ENCODE data around the gene KNCN. TPM values are rescaled to one million over a fixed set of nuclear protein-coding genes. Genes with fewer than 3 reads are reported as not detected.

Gene KNCN
- total RNA-seq, 1 donor from 2014 or later: not detected

DNA sequence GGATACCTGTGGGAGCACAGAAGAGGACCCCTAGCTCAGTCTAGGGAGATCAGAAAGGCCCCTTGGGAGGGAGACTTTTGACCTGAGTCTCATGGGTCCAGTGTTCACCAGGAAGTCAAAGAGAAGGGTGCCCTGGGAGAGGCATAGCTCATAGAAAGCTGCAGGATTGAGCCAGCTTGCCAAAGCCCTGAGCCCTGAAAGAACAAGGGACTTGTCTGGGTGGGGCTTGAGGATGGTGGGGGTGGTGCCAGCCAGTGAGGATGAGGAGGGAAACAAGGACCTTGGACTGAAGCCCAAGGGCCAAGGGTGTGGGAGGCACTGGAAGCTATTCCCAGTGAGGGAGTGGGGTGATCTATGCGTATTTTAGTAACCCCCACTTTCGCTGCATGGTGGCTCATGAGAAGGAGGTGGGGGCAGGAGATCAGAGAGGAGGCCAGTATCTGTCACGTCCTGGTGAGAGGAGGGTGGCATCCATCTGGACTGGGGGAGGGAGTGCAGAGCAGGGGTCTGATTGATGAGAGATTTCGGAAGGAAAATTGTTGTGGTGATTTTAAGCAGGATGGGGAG, 33.4 kb downstream of the KNCN start:
- H3K4me3 Mint-ChIP-seq: no peak overlapping the region
- H3K27me3 ChIP-seq: peaks cover 98% of the 10 kb centered on the region
- no peaks in the 10 kb centered on the region for H3K36me3 Mint-ChIP-seq
- no peak for DNase-seq (ENCODE audit: low spot score)
- H3K27me3 Mint-ChIP-seq (ENCODE audit: insufficient read depth, low read depth): peaks cover 45% of the 10 kb centered on the region
- no peaks in the 10 kb centered on the region for H3K9me3 ChIP-seq (ENCODE audit: low read depth)
- no peaks in the 10 kb centered on the region for H3K9me3 Mint-ChIP-seq
- no peak overlapping the region for H3K4me3 ChIP-seq
- no peak overlapping the region for H3K27ac ChIP-seq
- no peaks in the 10 kb centered on the region for H3K36me3 ChIP-seq
- no peak overlapping the region for H3K4me2 ChIP-seq
- H3F3A ChIP-seq (ENCODE audit: low read depth): peaks cover 37% of the 10 kb centered on the region
- no peak overlapping the region for H2AFZ ChIP-seq (replicated peaks)
- no peak overlapping the region for H3K27ac Mint-ChIP-seq
- TF ChIP-seq EZH2phosphoT487 (IDR thresholded peaks at IDR 0.05): no peak
- H3K4me1 ChIP-seq: peaks cover 46% of the 10 kb centered on the region
- H3K9ac ChIP-seq: no peak overlapping the region
- H4K20me1 ChIP-seq (ENCODE audit: low read depth): peaks cover 84% of the 10 kb centered on the region
- H3K79me2 ChIP-seq (ENCODE audit: low read depth): no peaks in the 10 kb centered on the region
- peaks cover 55% of the 10 kb centered on the region for H3K4me1 Mint-ChIP-seq

DNA sequence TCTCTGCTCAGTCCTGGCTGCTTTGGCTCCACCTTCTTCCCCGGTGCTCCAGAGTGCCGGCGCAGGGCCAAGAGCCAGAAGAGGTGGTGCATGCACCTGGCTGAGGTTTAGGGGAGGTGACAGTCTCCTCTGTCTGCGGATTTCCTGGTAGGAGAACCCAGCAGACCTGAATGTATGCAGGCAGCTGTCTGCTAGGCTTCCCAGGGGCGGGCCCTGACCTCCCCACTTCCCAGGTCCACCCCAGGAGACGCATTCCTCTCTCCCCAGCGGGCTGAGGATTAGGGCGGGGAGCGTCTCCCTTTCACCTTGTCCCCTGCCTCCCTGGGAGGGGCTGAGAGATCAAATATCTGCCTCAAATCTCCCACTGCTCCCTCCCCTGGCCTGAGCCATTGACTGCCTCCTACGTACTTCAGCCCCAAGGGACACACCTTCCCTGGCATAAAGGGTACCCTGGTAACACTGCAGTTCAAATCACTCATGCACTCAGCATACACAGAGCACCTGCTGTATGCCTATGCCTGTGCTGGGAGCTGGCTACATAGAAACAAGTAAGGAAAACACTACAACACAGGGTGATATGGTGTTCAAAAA, 34.3 kb downstream of the KNCN start:
- Mint-ChIP-seq H3K4me1 (peaks cover 51% of the 10 kb centered on the region), H3K27ac (no peak overlapping the region), H3K4me3 (no peak overlapping the region), H3K27me3 (ENCODE audit: insufficient read depth, low read depth) (peaks cover 38% of the 10 kb centered on the region), H3K36me3 (no peaks in the 10 kb centered on the region), H3K9me3 (no peaks in the 10 kb centered on the region)
- no peaks in the 10 kb centered on the region for H3K79me2 ChIP-seq (ENCODE audit: low read depth)
- H3K4me1 ChIP-seq: peaks cover 37% of the 10 kb centered on the region
- no peaks in the 10 kb centered on the region for H3K9me3 ChIP-seq (ENCODE audit: low read depth)
- peaks cover 29% of the 10 kb centered on the region for H3F3A ChIP-seq (ENCODE audit: low read depth)
- H3K36me3 ChIP-seq: no peaks in the 10 kb centered on the region
- no peak for TF ChIP-seq CTCF (IDR thresholded peaks at IDR 0.05)
- TF ChIP-seq EZH2phosphoT487 (IDR thresholded peaks at IDR 0.05): peak; percentile 19
- no peak overlapping the region for H3K9ac ChIP-seq
- no peak overlapping the region for H3K27ac ChIP-seq
- H3K4me3 ChIP-seq: no peak overlapping the region
- H3K27me3 ChIP-seq: peaks cover 97% of the 10 kb centered on the region
- H4K20me1 ChIP-seq (ENCODE audit: low read depth): peaks cover 75% of the 10 kb centered on the region
- peak overlapping the region; percentile 34 for H3K4me2 ChIP-seq
- H2AFZ ChIP-seq (replicated peaks): no peak overlapping the region
- peak; percentile 82 for DNase-seq (ENCODE audit: low spot score)

DNA sequence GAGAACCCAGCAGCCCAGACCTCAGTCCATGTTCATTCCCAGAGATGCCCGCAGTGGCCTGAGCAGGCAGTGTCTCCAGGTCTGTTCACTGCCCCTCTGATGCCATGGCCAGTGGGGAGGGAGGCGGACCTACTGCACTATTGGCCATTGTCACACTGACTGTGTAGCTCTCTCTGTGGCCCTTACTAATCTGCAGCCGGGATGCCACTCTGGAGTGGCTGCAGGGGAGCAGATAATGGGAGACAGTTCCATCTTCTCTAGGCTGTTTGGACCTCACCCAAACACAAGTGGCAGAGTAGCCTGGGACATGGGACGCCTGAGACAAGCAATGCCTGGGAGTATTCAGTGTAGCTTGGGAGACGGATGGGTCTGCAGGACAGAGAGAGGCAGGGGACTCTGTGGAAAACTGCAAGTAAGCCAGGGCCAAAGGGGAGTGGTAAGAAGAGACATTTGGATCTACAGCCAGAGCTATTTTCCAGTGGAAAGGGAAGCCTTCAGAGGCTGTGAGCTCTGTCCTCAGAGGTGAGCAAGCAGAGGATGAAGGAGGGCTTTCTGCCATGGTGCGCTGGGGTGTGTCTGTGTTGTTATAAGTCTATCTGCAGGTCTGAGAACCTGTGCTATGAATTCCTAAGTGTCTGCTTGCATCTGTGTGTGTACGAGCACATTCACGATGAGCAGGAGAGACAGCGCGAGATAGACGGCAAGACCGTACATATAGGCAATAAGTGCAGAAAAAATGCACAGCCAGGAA, 35.1 kb downstream of the KNCN start:
- H3K9me3 Mint-ChIP-seq: no peaks in the 10 kb centered on the region
- H3K4me3 Mint-ChIP-seq: no peak overlapping the region
- H3K4me2 ChIP-seq: peak overlapping the region; percentile 34
- H3K27ac Mint-ChIP-seq: no peak overlapping the region
- H3K27me3 Mint-ChIP-seq (ENCODE audit: insufficient read depth, low read depth): peaks cover 33% of the 10 kb centered on the region
- no peak overlapping the region for H3K4me3 ChIP-seq
- TF ChIP-seq EZH2phosphoT487 (IDR thresholded peaks at IDR 0.05) (no peak), CTCF (IDR thresholded peaks at IDR 0.05) (no peak), EZH2 (IDR thresholded peaks at IDR 0.05) (no peak)
- no peaks in the 10 kb centered on the region for H3K36me3 ChIP-seq
- peaks cover 46% of the 10 kb centered on the region for H3K4me1 Mint-ChIP-seq
- no peak for DNase-seq (ENCODE audit: low spot score)
- peaks cover 70% of the 10 kb centered on the region for H4K20me1 ChIP-seq (ENCODE audit: low read depth)
- no peak overlapping the region for H2AFZ ChIP-seq (replicated peaks)
- peaks cover 34% of the 10 kb centered on the region for H3K4me1 ChIP-seq
- peaks cover 89% of the 10 kb centered on the region for H3K27me3 ChIP-seq
- H3K27ac ChIP-seq: no peak overlapping the region
- H3K79me2 ChIP-seq (ENCODE audit: low read depth): no peaks in the 10 kb centered on the region
- no peaks in the 10 kb centered on the region for H3K9me3 ChIP-seq (ENCODE audit: low read depth)
- H3K36me3 Mint-ChIP-seq: no peaks in the 10 kb centered on the region
- H3F3A ChIP-seq (ENCODE audit: low read depth): peaks cover 29% of the 10 kb centered on the region
- H3K9ac ChIP-seq: no peak overlapping the region

- H3K4me3 Mint-ChIP-seq: no peak overlapping the region
- no peaks in the 10 kb centered on the region for H3K36me3 Mint-ChIP-seq
- peaks cover 34% of the 10 kb centered on the region for H3K27me3 Mint-ChIP-seq (ENCODE audit: insufficient read depth, low read depth)
Observed at GRCh38 chr1:46515576-46515975, 35.9 kb downstream of the KNCN start.

More at GRCh38 chr1:46515576-46515975, 35.9 kb downstream of the KNCN start:
- no peaks in the 10 kb centered on the region for H3K9me3 Mint-ChIP-seq
- no peak for DNase-seq (ENCODE audit: low spot score)
- H3K9me3 ChIP-seq (ENCODE audit: low read depth): no peaks in the 10 kb centered on the region
- H3K27ac Mint-ChIP-seq: no peak overlapping the region
- H3K4me2 ChIP-seq: no peak overlapping the region
- H3K9ac ChIP-seq: no peak overlapping the region
- H3K79me2 ChIP-seq (ENCODE audit: low read depth): no peaks in the 10 kb centered on the region
- H3K27me3 ChIP-seq: peaks cover 86% of the 10 kb centered on the region
- no peak overlapping the region for H3K4me3 ChIP-seq
- peaks cover 29% of the 10 kb centered on the region for H3F3A ChIP-seq (ENCODE audit: low read depth)
- peaks cover 62% of the 10 kb centered on the region for H4K20me1 ChIP-seq (ENCODE audit: low read depth)
- no peak overlapping the region for H2AFZ ChIP-seq (replicated peaks)
- H3K27ac ChIP-seq: no peak overlapping the region
- H3K36me3 ChIP-seq: no peaks in the 10 kb centered on the region
- TF ChIP-seq EZH2phosphoT487 (IDR thresholded peaks at IDR 0.05): no peak
- TF ChIP-seq CTCF (IDR thresholded peaks at IDR 0.05): no peak
- no peak for TF ChIP-seq EZH2 (IDR thresholded peaks at IDR 0.05)
- H3K4me1 Mint-ChIP-seq: peaks cover 42% of the 10 kb centered on the region
- H3K4me1 ChIP-seq: peaks cover 34% of the 10 kb centered on the region
